Gastroesophageal sphincter (tissue), 3 donors: Measurements from ENCODE around the gene MEAF6.

Experiments
- CTCF ChIP-seq, 4 experiments: fragments of 200-600 bp in 2 of 4; fragments of 450-650 bp in 2 of 4; sonication (generic) in 1 of 4; IDR thresholded peaks; one replicate each; pipeline ENCODE4 v1.5.1; 2017 to 2019; ENCODE audit warnings: antibody characterized with exemption in 4 of 4, mild to moderate bottlenecking in 2 of 4, moderate library complexity in 2 of 4
- POLR2A ChIP-seq, 2 donors: fragments of 450-650 bp; IDR thresholded peaks; one replicate each; pipeline ENCODE4 v1.6.1; 2017; ENCODE audit warnings: antibody characterized with exemption in 2 of 2, mild to moderate bottlenecking in 2 of 2, moderate library complexity in 1 of 2

GRCh38 chr1:37452416-37452815 lies 62.1 kb downstream of the MEAF6 start:
- TF ChIP-seq CTCF (IDR thresholded peaks at IDR 0.05) (no peak), POLR2A (IDR thresholded peaks at IDR 0.05) (no peak)
